NT2/D1 (cell line): Measurements from ENCODE around the gene CLDN22.

Experiments
- SUZ12 ChIP-seq: IDR thresholded peaks from 2 replicates; pipeline ENCODE4 v1.6.1; 2011; ENCODE audit not compliant: insufficient read length, insufficient read depth; ENCODE audit errors: extremely low read depth
- YY1 ChIP-seq: IDR thresholded peaks from 2 replicates; pipeline ENCODE4 v1.6.1; 2011; ENCODE audit not compliant: insufficient read length, insufficient read depth
- ZNF274 ChIP-seq: IDR thresholded peaks from 2 replicates; pipeline ENCODE4 v1.6.1; 2011; ENCODE audit warnings: mild to moderate bottlenecking, low read depth, low read length

DNA sequence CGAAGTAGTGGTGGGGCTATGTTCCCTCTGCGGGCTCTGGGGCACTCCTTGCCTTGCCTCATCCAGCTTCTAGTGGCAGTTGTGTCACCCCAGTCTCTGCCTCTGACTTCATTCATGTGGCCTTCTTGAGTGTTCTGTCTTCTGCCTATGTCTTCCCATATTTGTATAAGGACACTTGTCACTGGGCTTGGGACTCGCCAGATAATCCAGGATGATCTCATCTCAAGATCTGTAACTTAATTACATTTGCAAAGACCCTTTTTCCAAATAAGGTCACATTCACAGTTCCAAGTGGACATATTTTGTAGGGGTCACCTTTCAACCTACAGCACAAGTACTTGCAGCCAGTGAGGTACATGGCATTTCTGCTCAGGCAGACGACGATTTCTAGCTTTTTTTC is 32.5 kb upstream of the CLDN22 start:
- TF ChIP-seq YY1 (no peak), SUZ12 (no peak), ZNF274 (no peak)
